Measurements from ENCODE around the gene CCT5. TPM values are rescaled to one million over a fixed set of nuclear protein-coding genes. Genes with fewer than 3 reads are reported as not detected.

CCT5 gene
- total RNA-seq, 1 experiment from 2014 or later, result 675 TPM

DNA sequence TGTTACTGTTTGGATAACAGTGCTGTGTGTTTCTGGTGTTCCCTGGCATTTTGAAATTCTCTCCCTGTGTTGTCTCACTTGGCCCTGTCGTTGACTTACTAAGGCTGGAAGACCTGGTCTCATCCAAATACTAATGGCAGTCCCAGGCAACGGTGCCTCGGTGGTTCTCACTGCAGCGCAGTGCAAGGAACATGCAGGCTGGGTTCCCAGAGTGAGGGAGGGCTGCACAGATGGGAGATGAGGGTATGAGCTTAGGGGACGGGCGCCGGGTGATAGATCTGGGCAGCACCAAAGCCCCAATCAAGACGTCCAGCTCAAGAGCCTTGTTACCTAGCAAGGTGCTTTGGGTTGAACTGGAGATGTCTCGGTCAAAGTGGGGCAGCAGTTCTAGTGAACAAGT lies 11.0 kb downstream of the CCT5 start:
- ChIA-PET POLR2A (ENCODE audit: low non-redundant PET) (no interaction called here), CTCF (no interaction called here)
- TF ChIP-seq EZH2 (IDR thresholded peaks at IDR 0.05; ENCODE audit: borderline replicate concordance, low read depth, low read length, poor library complexity, severe bottlenecking), result no peak
- no peak for TF ChIP-seq CTCF (conservative IDR thresholded peaks at IDR 0.05; ENCODE audit: low read depth, low read length)
- no peak overlapping the region for H3K4me3 ChIP-seq (ENCODE audit: low read depth, low read length, poor library complexity, severe bottlenecking)
- H3K36me3 ChIP-seq (ENCODE audit: insufficient read depth, low read length, poor library complexity, severe bottlenecking), result peaks cover 96% of the 10 kb centered on the region
- no peak for DNase-seq (ENCODE audit: low spot score)
- H3K27me3 ChIP-seq (replicated peaks; ENCODE audit: insufficient read depth, low read depth, low read length, poor library complexity), result no peaks in the 10 kb centered on the region
- H3K4me1 ChIP-seq (ENCODE audit: insufficient read depth, low read length, poor library complexity, severe bottlenecking), result no peaks in the 10 kb centered on the region
- no TSS peak for BruUV-seq (replicated peaks)
- H3K9me3 ChIP-seq (ENCODE audit: low read depth, low read length, poor library complexity, severe bottlenecking), result no peaks in the 10 kb centered on the region
- no peak overlapping the region for H3K27ac ChIP-seq (ENCODE audit: low read depth, low read length, poor library complexity, severe bottlenecking)
- intact Hi-C loops (cut with micrococcal nuclease; ENCODE audit: unreplicated experiment), result no loop called here

DNA sequence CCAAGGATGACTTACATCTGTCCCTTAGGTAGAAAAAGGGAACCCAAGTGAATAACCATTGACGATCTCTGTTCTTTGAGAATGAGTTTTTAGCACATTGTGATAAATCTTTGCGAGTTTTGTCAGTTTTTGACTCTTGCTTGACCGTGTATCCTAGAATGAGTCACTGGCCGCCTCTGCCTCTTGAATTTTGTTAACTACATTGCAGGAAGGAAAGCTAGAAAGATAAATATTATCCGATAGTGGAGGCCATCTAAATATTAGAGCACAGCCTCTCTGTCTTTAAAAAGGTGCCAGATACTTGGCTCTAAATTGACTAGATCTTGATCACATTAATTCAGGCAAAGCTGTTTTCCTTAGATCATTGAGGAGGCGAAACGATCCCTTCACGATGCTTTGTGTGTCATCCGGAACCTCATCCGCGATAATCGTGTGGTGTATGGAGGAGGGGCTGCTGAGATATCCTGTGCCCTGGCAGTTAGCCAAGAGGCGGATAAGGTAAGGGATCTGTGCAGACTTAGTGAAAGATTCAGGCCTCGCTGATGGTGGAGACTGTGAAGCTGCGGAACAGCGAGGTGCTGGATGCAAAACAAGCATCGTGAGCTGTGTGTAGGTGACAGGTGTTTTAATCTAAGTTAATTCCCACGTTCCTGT lies 12.2 kb downstream of the CCT5 start:
- no TSS peak for BruUV-seq (replicated peaks)
- no peaks in the 10 kb centered on the region for H3K27me3 ChIP-seq (replicated peaks; ENCODE audit: insufficient read depth, low read depth, low read length, poor library complexity)
- H3K36me3 ChIP-seq (ENCODE audit: insufficient read depth, low read length, poor library complexity, severe bottlenecking), result peaks cover 89% of the 10 kb centered on the region
- no peaks in the 10 kb centered on the region for H3K9me3 ChIP-seq (ENCODE audit: low read depth, low read length, poor library complexity, severe bottlenecking)
- no peak overlapping the region for H3K27ac ChIP-seq (ENCODE audit: low read depth, low read length, poor library complexity, severe bottlenecking)
- DNase-seq (ENCODE audit: low spot score), result no peak
- no peak overlapping the region for H3K4me3 ChIP-seq (ENCODE audit: low read depth, low read length, poor library complexity, severe bottlenecking)
- intact Hi-C loops (cut with micrococcal nuclease; ENCODE audit: unreplicated experiment), result no loop called here
- no peak for TF ChIP-seq CTCF (conservative IDR thresholded peaks at IDR 0.05; ENCODE audit: low read depth, low read length)
- no peak for TF ChIP-seq EZH2 (IDR thresholded peaks at IDR 0.05; ENCODE audit: borderline replicate concordance, low read depth, low read length, poor library complexity, severe bottlenecking)
- CTCF ChIA-PET, result no interaction called here
- POLR2A ChIA-PET (ENCODE audit: low non-redundant PET), result no interaction called here
- H3K4me1 ChIP-seq (ENCODE audit: insufficient read depth, low read length, poor library complexity, severe bottlenecking), result no peaks in the 10 kb centered on the region

- no TSS peak for BruUV-seq (replicated peaks)
- TF ChIP-seq CTCF (conservative IDR thresholded peaks at IDR 0.05; ENCODE audit: low read depth, low read length) (no peak), EZH2 (IDR thresholded peaks at IDR 0.05; ENCODE audit: borderline replicate concordance, low read depth, low read length, poor library complexity, severe bottlenecking) (no peak)
- no peaks in the 10 kb centered on the region for H3K4me1 ChIP-seq (ENCODE audit: insufficient read depth, low read length, poor library complexity, severe bottlenecking)
- H3K27me3 ChIP-seq (replicated peaks; ENCODE audit: insufficient read depth, low read depth, low read length, poor library complexity), result no peaks in the 10 kb centered on the region
- H3K36me3 ChIP-seq (ENCODE audit: insufficient read depth, low read length, poor library complexity, severe bottlenecking), result peaks cover 81% of the 10 kb centered on the region
- DNase-seq (ENCODE audit: low spot score), result no peak
- H3K9me3 ChIP-seq (ENCODE audit: low read depth, low read length, poor library complexity, severe bottlenecking), result no peaks in the 10 kb centered on the region
- ChIA-PET CTCF (no interaction called here), POLR2A (ENCODE audit: low non-redundant PET) (no interaction called here)
- H3K27ac ChIP-seq (ENCODE audit: low read depth, low read length, poor library complexity, severe bottlenecking), result no peak overlapping the region
- intact Hi-C loops (cut with micrococcal nuclease; ENCODE audit: unreplicated experiment), result no loop called here
- H3K4me3 ChIP-seq (ENCODE audit: low read depth, low read length, poor library complexity, severe bottlenecking), result no peak overlapping the region
Measured at GRCh38 chr5:10262995-10263394, 12.9 kb downstream of the CCT5 start.
